OCI-LY3 (cell line): ENCODE results near the gene SOWAHA.

Experiments used
- H2AFZ ChIP-seq: fragments of 200-600, 300-600 bp; shearing (Covaris generic); 2 replicates; pipeline ENCODE4 v1.6.0; 2014; ENCODE audit warnings: antibody characterized with exemption, low read depth, low read length
- H3K27ac ChIP-seq: fragments of 200-600, 300-600 bp; sonication (generic); 2 replicates; pipeline ENCODE4 v1.5.1; 2014; ENCODE audit warnings: mild to moderate bottlenecking, low read length, moderate library complexity, mixed read lengths
- H3K27me3 ChIP-seq: fragments of 200-600, 300-600 bp; sonication (generic); 2 replicates; pipeline ENCODE4 v1.6.1; 2014; ENCODE audit warnings: low read depth, low read length, mixed read lengths
- H3K36me3 ChIP-seq: fragments of 200-600, 300-600 bp; sonication (generic); replicated peaks from 2 replicates; pipeline ENCODE3; 2014; ENCODE audit warnings: low read depth, low read length, mixed read lengths
- H3K4me1 ChIP-seq: fragments of 300-600, 200-600 bp; sonication (generic); 2 replicates; pipeline ENCODE4 v1.6.1; 2014; ENCODE audit warnings: low read length, mixed read lengths
- H3K4me2 ChIP-seq: fragments of 200-600, 300-600 bp; sonication (generic); 2 replicates; pipeline ENCODE4 v1.6.1; 2014; ENCODE audit warnings: low read length, mixed read lengths
- H3K4me3 ChIP-seq: fragments of 300-600, 200-600 bp; sonication (generic); 2 replicates; pipeline ENCODE4 v1.5.1; 2014; ENCODE audit warnings: antibody characterized with exemption, mild to moderate bottlenecking, low read length, moderate library complexity
- H3K79me2 ChIP-seq: fragments of 300-600, 200-600 bp; shearing (Covaris generic); 2 replicates; pipeline ENCODE4 v1.6.1; 2014; ENCODE audit warnings: mild to moderate bottlenecking, low read length, mixed read lengths
- H3K9ac ChIP-seq: fragments of 300-600, 200-600 bp; shearing (Covaris generic); 2 replicates; pipeline ENCODE4 v1.6.0; 2014; ENCODE audit warnings: mild to moderate bottlenecking, low read length, moderate library complexity
- H3K9me3 ChIP-seq: fragments of 200-600, 300-600 bp; shearing (Covaris generic); 2 replicates; pipeline ENCODE4 v1.6.1; 2014; ENCODE audit warnings: low read length, mixed read lengths; ENCODE audit not compliant: insufficient read depth
- H4K20me1 ChIP-seq: fragments of 200-600, 300-600 bp; sonication (generic); 2 replicates; pipeline ENCODE4 v1.6.1; 2016; ENCODE audit warnings: low read length, mixed read lengths; ENCODE audit not compliant: insufficient read depth
- EZH2phosphoT487 ChIP-seq: fragments of 200-600 bp; shearing (Covaris generic); IDR thresholded peaks from 2 replicates; pipeline ENCODE4 v1.6.1; 2018; ENCODE audit warnings: antibody characterized with exemption, mixed run types, low read depth
- TF ChIP-seq, protein P1 (sequence below): fragments of 200-600, 300-600 bp; sonication (generic); IDR thresholded peaks from 2 replicates; pipeline ENCODE4 v1.5.1; 2014; ENCODE audit warnings: antibody characterized with exemption, low read length, low read depth

SOWAHA gene

DNA sequence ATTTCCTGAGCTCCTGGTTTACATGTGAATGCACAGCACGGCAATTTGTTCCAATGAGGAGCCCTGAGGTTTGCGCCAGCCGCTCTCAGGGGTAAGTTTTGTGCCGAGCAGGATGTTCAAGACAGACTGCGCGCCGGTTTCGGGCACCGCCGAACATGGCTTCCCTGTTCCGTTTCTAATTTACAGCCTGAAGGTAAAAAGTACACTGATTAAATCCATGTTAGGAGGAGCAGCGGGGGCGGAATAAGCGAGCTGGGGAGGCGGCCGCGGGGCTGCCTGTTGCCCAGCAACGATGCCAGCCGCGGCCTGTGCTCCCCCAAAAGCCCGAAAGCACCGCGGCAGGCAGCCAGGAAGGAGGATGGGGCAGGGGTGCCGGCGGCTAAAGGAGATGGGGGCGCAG is 6.4 kb downstream of the SOWAHA start:
- TF ChIP-seq, protein P1, sequence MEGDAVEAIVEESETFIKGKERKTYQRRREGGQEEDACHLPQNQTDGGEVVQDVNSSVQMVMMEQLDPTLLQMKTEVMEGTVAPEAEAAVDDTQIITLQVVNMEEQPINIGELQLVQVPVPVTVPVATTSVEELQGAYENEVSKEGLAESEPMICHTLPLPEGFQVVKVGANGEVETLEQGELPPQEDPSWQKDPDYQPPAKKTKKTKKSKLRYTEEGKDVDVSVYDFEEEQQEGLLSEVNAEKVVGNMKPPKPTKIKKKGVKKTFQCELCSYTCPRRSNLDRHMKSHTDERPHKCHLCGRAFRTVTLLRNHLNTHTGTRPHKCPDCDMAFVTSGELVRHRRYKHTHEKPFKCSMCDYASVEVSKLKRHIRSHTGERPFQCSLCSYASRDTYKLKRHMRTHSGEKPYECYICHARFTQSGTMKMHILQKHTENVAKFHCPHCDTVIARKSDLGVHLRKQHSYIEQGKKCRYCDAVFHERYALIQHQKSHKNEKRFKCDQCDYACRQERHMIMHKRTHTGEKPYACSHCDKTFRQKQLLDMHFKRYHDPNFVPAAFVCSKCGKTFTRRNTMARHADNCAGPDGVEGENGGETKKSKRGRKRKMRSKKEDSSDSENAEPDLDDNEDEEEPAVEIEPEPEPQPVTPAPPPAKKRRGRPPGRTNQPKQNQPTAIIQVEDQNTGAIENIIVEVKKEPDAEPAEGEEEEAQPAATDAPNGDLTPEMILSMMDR = no peak
- TF ChIP-seq EZH2phosphoT487 = no peak
- H3K4me3 ChIP-seq = peak overlapping the region; percentile 89
- no peaks in the 10 kb centered on the region for H4K20me1 ChIP-seq
- no peaks in the 10 kb centered on the region for H3K9me3 ChIP-seq
- H2AFZ ChIP-seq = peak overlapping the region; percentile 95
- no peaks in the 10 kb centered on the region for H3K36me3 ChIP-seq
- peak overlapping the region; percentile 87 for H3K4me2 ChIP-seq
- no peaks in the 10 kb centered on the region for H3K27me3 ChIP-seq
- no peaks in the 10 kb centered on the region for H3K79me2 ChIP-seq
- peak overlapping the region; percentile 67 for H3K9ac ChIP-seq
- H3K4me1 ChIP-seq = 0 out of 2 replicates have a peak, but pooled peaks cover 6% of the 10 kb centered on the region
- H3K27ac ChIP-seq = no peak overlapping the region

DNA sequence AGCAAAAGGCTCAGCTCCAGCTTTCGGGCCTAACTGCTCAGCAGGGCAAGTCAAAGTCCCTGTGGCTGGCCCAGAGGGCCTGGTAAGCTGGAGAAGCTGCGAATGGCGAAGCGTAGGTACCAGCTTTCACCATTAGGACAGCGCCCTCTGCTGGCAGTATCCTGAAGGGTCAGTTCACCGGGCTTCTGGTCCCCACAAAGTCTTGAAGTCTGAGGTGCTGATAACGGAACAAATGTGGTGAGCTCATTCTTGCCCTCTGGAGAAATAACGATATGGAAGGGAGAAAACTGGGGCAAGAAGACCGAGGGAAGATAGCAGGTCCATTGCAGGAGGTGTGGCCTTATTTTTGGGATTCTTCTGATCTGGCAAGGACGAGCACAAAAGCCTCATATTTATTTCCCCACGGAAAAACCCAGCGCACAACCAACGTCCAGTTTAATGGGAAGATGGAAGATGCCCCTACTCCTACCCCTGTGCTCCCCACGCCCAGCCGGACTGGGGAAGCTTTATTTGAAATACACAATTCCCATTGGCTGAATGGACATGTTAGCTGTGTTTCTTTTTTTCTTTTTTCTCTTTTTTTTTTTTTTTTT is 7.2 kb downstream of the SOWAHA start:
- Histone ChIP-seq H2AFZ (peak overlapping the region; percentile 95), H4K20me1 (no peaks in the 10 kb centered on the region), H3K9ac (peak overlapping the region; percentile 67), H3K36me3 (no peaks in the 10 kb centered on the region), H3K27me3 (no peaks in the 10 kb centered on the region), H3K4me2 (peak overlapping the region; percentile 87), H3K79me2 (no peaks in the 10 kb centered on the region), H3K27ac (no peak overlapping the region), H3K9me3 (no peaks in the 10 kb centered on the region), H3K4me3 (peak overlapping the region; percentile 89), H3K4me1 (0 out of 2 replicates have a peak, but pooled peaks cover 6% of the 10 kb centered on the region)
- TF ChIP-seq, protein P1 = peak; percentile 80
- TF ChIP-seq EZH2phosphoT487 = no peak

DNA sequence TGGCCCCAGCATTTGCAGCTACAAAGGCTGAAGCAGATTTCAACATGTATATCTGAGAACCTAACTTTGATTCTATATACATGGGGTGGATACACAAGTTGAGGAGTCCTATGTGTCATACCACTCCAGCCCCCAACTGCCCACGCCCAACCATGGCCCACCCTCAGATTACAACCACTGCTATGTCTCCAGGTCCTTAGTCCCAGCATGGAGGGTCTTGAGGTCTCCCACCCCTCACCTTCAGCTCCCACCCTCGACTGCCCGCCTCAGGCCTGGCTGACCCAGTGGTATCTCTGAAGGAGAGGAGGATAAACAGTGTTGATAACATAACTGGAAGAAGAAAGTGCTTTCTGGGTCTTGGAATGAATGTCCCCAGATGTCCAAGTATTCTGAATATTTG is 8.2 kb downstream of the SOWAHA start:
- no peak overlapping the region for H2AFZ ChIP-seq
- TF ChIP-seq, protein P1 = no peak
- no peak for TF ChIP-seq EZH2phosphoT487
- H3K4me1 ChIP-seq = 0 out of 2 replicates have a peak, but pooled peaks cover 6% of the 10 kb centered on the region
- H3K79me2 ChIP-seq = no peaks in the 10 kb centered on the region
- no peaks in the 10 kb centered on the region for H3K36me3 ChIP-seq
- no peak overlapping the region for H3K4me2 ChIP-seq
- H3K9ac ChIP-seq = no peak overlapping the region
- H3K27ac ChIP-seq = no peak overlapping the region
- H3K4me3 ChIP-seq = no peak overlapping the region
- no peaks in the 10 kb centered on the region for H3K9me3 ChIP-seq
- H4K20me1 ChIP-seq = no peaks in the 10 kb centered on the region
- H3K27me3 ChIP-seq = no peaks in the 10 kb centered on the region

DNA sequence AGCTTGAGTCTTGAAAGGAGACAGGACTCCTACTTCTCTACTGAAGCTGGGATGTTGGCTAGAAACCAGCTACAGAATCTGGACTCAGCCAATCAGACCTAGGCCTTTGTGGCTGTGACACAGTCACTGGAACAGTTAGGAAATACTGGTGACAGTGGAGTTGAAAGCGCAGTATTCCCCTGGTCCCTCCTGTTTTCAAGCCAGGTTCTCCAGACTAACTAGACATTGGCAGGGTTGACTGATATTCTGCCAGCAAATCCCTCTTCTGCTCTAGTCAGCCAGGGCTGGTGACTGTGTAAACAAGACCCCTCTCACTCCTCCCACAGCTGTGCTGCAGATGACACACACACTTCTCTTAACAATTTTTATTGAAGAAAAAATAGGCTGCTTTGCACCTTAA is 8.7 kb downstream of the SOWAHA start:
- no peak overlapping the region for H3K4me2 ChIP-seq
- no peak overlapping the region for H2AFZ ChIP-seq

More for the DNA sequence above, 8.7 kb downstream of the SOWAHA start:
- Histone ChIP-seq H3K27me3 (no peaks in the 10 kb centered on the region), H3K4me1 (0 out of 2 replicates have a peak, but pooled peaks cover 6% of the 10 kb centered on the region), H3K4me3 (no peak overlapping the region), H3K79me2 (no peaks in the 10 kb centered on the region), H3K9ac (no peak overlapping the region), H3K36me3 (no peaks in the 10 kb centered on the region), H3K9me3 (no peaks in the 10 kb centered on the region), H4K20me1 (no peaks in the 10 kb centered on the region), H3K27ac (no peak overlapping the region)
- TF ChIP-seq, protein P1 = no peak
- no peak for TF ChIP-seq EZH2phosphoT487
